Right atrium auricular region (tissue), 2 donors: ENCODE data around the gene MINK1. TPM values are rescaled to one million over a fixed set of nuclear protein-coding genes. Genes with fewer than 3 reads are reported as not detected.

Source experiments
- DNase-seq: peaks from one replicate; pipeline ENCODE4 v3.0.0-alpha.2; 2019; ENCODE audit warnings: low spot score
- H3K27ac ChIP-seq, 2 donors: fragments of 200-600 bp; sonication (generic); 1 replicate in 1 of 2; 2 replicates in 1 of 2; pipeline ENCODE4 v1.5.1; 2016 to 2019
- H3K27me3 ChIP-seq, 2 donors: fragments of 200-600 bp; sonication (generic); one replicate each; pipeline versions ENCODE4 v1.5.1 to v1.6.0; 2017 to 2019
- H3K36me3 ChIP-seq: fragments of 200-600 bp; sonication (generic); one replicate; pipeline ENCODE4 v1.5.1; 2016
- H3K4me1 ChIP-seq, 2 donors: fragments of 200-600 bp; sonication (generic); one replicate each; pipeline versions ENCODE4 v1.5.1 to v1.6.0; 2017 to 2019
- H3K4me3 ChIP-seq, 2 donors: fragments of 200-600 bp; sonication (generic); 1 replicate in 1 of 2; 2 replicates in 1 of 2; pipeline ENCODE4 v1.5.1; 2017 to 2019; ENCODE audit warnings: mild to moderate bottlenecking in 1 of 2, moderate library complexity in 1 of 2
- H3K9me3 ChIP-seq, 2 donors: fragments of 200-600 bp; sonication (generic); one replicate each; pipeline ENCODE4 v1.5.1; 2019
- CTCF ChIP-seq, 2 donors: fragments of 200-600 bp; sonication (generic); IDR thresholded peaks; one replicate each; pipeline ENCODE4 v1.5.1; 2019; ENCODE audit warnings: antibody characterized with exemption in 2 of 2
- total RNA-seq, 2 donors: library from RNA; depleted of rRNA; stranded (reverse); fragments of >200 nt; gene quantifications; one replicate each; pipeline ENCODE4 v1.1.0, GENCODE V29; 2016

MINK1 gene
- total RNA-seq, 2 donors from 2014 or later: 20.9 to 22.2 TPM

GRCh38 chr17:4928881-4929280 lies 95.7 kb downstream of the MINK1 start:
- Histone ChIP-seq H3K36me3 (no peaks in the 10 kb centered on the region), H3K27ac (no peak overlapping the region), H3K4me3 (no peak overlapping the region), H3K9me3 (no peaks in the 10 kb centered on the region), H3K4me1 (peaks cover 0 to 3% of the 10 kb centered on the region in 2 donors), H3K27me3 (no peaks in the 10 kb centered on the region)
- DNase-seq: no peak
- no peak for TF ChIP-seq CTCF (IDR thresholded peaks at IDR 0.05)

GRCh38 chr17:4931963-4932362 lies 98.8 kb downstream of the MINK1 start, which contains the start of gene GP1BA:
Gene GP1BA (plus strand): TSS chr17:4932277. CDS start chr17:4932605, 328 bp downstream.
- no peaks in the 10 kb centered on the region for H3K27me3 ChIP-seq
- TF ChIP-seq CTCF (IDR thresholded peaks at IDR 0.05): no peak
- peaks cover 4% of the 10 kb centered on the region for H3K36me3 ChIP-seq
- DNase-seq: no peak
- no peak within 1 kb of the TSS for H3K4me3 ChIP-seq
- H3K27ac ChIP-seq: no peak within 1 kb of the TSS
- peaks cover 0 to 11% of the 10 kb centered on the region in 2 donors for H3K4me1 ChIP-seq
- no peaks in the 10 kb centered on the region for H3K9me3 ChIP-seq

DNA sequence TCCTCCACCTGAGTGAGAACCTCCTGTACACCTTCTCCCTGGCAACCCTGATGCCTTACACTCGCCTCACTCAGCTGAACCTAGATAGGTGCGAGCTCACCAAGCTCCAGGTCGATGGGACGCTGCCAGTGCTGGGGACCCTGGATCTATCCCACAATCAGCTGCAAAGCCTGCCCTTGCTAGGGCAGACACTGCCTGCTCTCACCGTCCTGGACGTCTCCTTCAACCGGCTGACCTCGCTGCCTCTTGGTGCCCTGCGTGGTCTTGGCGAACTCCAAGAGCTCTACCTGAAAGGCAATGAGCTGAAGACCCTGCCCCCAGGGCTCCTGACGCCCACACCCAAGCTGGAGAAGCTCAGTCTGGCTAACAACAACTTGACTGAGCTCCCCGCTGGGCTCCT lies 99.6 kb downstream of the MINK1 start:
- DNase-seq: no peak
- no peaks in the 10 kb centered on the region for H3K9me3 ChIP-seq
- no peak overlapping the region for H3K4me3 ChIP-seq
- TF ChIP-seq CTCF (IDR thresholded peaks at IDR 0.05): no peak
- peaks cover 12% of the 10 kb centered on the region for H3K36me3 ChIP-seq
- H3K27me3 ChIP-seq: no peaks in the 10 kb centered on the region
- no peak overlapping the region for H3K27ac ChIP-seq
- peaks cover 0 to 13% of the 10 kb centered on the region in 2 donors for H3K4me1 ChIP-seq

DNA sequence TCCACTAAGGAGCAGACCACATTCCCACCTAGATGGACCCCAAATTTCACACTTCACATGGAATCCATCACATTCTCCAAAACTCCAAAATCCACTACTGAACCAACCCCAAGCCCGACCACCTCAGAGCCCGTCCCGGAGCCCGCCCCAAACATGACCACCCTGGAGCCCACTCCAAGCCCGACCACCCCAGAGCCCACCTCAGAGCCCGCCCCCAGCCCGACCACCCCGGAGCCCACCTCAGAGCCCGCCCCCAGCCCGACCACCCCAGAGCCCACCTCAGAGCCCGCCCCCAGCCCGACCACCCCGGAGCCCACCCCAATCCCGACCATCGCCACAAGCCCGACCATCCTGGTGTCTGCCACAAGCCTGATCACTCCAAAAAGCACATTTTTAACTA lies 100.5 kb downstream of the MINK1 start:
- Histone ChIP-seq H3K4me1 (peaks cover 0 to 22% of the 10 kb centered on the region in 2 donors), H3K27me3 (no peaks in the 10 kb centered on the region), H3K4me3 (no peak overlapping the region), H3K27ac (peak overlapping the region in 1 of 2 donors; percentile 51), H3K36me3 (peaks cover 20% of the 10 kb centered on the region), H3K9me3 (no peaks in the 10 kb centered on the region)
- no peak for DNase-seq
- no peak for TF ChIP-seq CTCF (IDR thresholded peaks at IDR 0.05)

- no peaks in the 10 kb centered on the region for H3K9me3 ChIP-seq
- H3K27ac ChIP-seq: peak overlapping the region in 1 of 2 donors; percentile 51
- no peaks in the 10 kb centered on the region for H3K27me3 ChIP-seq
- no peak for DNase-seq
- no peak overlapping the region for H3K4me3 ChIP-seq
- peaks cover 2 to 30% of the 10 kb centered on the region in 2 donors for H3K4me1 ChIP-seq
- peak in 1 of 2 donors; percentile 37 for TF ChIP-seq CTCF (IDR thresholded peaks at IDR 0.05)
- peaks cover 20% of the 10 kb centered on the region for H3K36me3 ChIP-seq
Measured at GRCh38 chr17:4934173-4934979, 101.2 kb downstream of the MINK1 start.
